Measurements from ENCODE around the gene OTUD4.
A peak's percentile ranks its signal among the peaks of the same experiment; 100 is the strongest.
"Not testable (repeated sequence)": the region's sequence is repeated elsewhere in the genome, so short reads cannot be mapped to it uniquely, and the experiment has no call there.

OTUD4 gene

GRCh38 chr4:145180298-145181090, at the start of gene OTUD4:
Gene OTUD4 (minus strand): TSS chr4:145180589. CDS start chr4:145179973, 616 bp downstream.
- DNase-seq, result peak; percentile 89 to 95 (median 94)

- not testable (repeated sequence) for DNase-seq
Measured at GRCh38 chr4:145223228-145223627, 42.8 kb upstream of the OTUD4 start.

- not testable (repeated sequence) for DNase-seq
Measured at GRCh38 chr4:145221529-145221928, 41.1 kb upstream of the OTUD4 start.

GRCh38 chr4:145219090-145219489, 38.7 kb upstream of the OTUD4 start:
- no peak for DNase-seq

GRCh38 chr4:145218251-145218650, 37.9 kb upstream of the OTUD4 start:
- no peak for DNase-seq

- no peak for DNase-seq
Measured at GRCh38 chr4:145217349-145217748, 37.0 kb upstream of the OTUD4 start.

- no peak for DNase-seq
Measured at GRCh38 chr4:145216535-145216934, 36.1 kb upstream of the OTUD4 start.

GRCh38 chr4:145213245-145213644, 32.9 kb upstream of the OTUD4 start:
- no peak for DNase-seq

- no peak for DNase-seq
Measured at GRCh38 chr4:145207934-145208333, 27.5 kb upstream of the OTUD4 start.

GRCh38 chr4:145203410-145203809, 23.0 kb upstream of the OTUD4 start:
- no peak for DNase-seq

- no peak for DNase-seq
Measured at GRCh38 chr4:145200366-145200765, 20.0 kb upstream of the OTUD4 start.

- DNase-seq, result no peak
Measured at GRCh38 chr4:145199051-145199716, 18.8 kb upstream of the OTUD4 start.

- no peak for DNase-seq
Measured at GRCh38 chr4:145196747-145197146, 16.4 kb upstream of the OTUD4 start.

GRCh38 chr4:145195167-145195952, 15.0 kb upstream of the OTUD4 start:
- no peak for DNase-seq

GRCh38 chr4:145189981-145190380, 9.6 kb upstream of the OTUD4 start:
- no peak for DNase-seq

GRCh38 chr4:145186729-145187128, 6.3 kb upstream of the OTUD4 start:
- no peak for DNase-seq

GRCh38 chr4:145183581-145183980, 3.2 kb upstream of the OTUD4 start:
- DNase-seq, result no peak

GRCh38 chr4:145183023-145183422, 2.6 kb upstream of the OTUD4 start:
- DNase-seq, result no peak

- no peak for DNase-seq
Measured at GRCh38 chr4:145182222-145182621, 1.8 kb upstream of the OTUD4 start.

- no peak for DNase-seq
Measured at GRCh38 chr4:145181091-145181501, 707 bp upstream of the OTUD4 start.

GRCh38 chr4:145179861-145180297, 510 bp downstream of the OTUD4 start:
- peak in 2 of 6 experiments; percentile 66 to 78 for DNase-seq

GRCh38 chr4:145179281-145179860, 1.0 kb downstream of the OTUD4 start:
- DNase-seq, result peak in 5 of 6 experiments; percentile 41 to 78 (median 72)

GRCh38 chr4:145178740-145179280, 1.6 kb downstream of the OTUD4 start:
- DNase-seq, result peak in 3 of 6 experiments; percentile 19 to 50 (median 36)
